ENCODE data around the gene HOXD3.

HOXD3 gene

GRCh38 chr2:176121190-176122051 lies 35.7 kb upstream of the HOXD3 start:
- DNase-seq (ENCODE audit: low read depth in 4 of 4, low spot score in 1 of 4), result no peak

- DNase-seq (ENCODE audit: low read depth in 4 of 4, low spot score in 1 of 4), result no peak
Observed at GRCh38 chr2:176122052-176122682, 34.9 kb upstream of the HOXD3 start.

GRCh38 chr2:176122683-176123410 lies 34.3 kb upstream of the HOXD3 start, which contains the start of gene HOXD9:
Gene HOXD9 (plus strand): TSS chr2:176122719. CDS start chr2:176122769, 50 bp downstream.
- DNase-seq (ENCODE audit: low read depth in 4 of 4, low spot score in 1 of 4), result no peak

- DNase-seq (ENCODE audit: low read depth in 4 of 4, low spot score in 1 of 4), result no peak
Observed at GRCh38 chr2:176123411-176124109, 33.5 kb upstream of the HOXD3 start.

- no peak for DNase-seq (ENCODE audit: low read depth in 4 of 4, low spot score in 1 of 4)
Observed at GRCh38 chr2:176124110-176124946, 32.8 kb upstream of the HOXD3 start.

- DNase-seq (ENCODE audit: low read depth in 4 of 4, low spot score in 1 of 4), result no peak
Observed at GRCh38 chr2:176124947-176125771, 31.9 kb upstream of the HOXD3 start.

- DNase-seq (ENCODE audit: low read depth in 4 of 4, low spot score in 1 of 4), result no peak
Observed at GRCh38 chr2:176125772-176126054, 31.4 kb upstream of the HOXD3 start.

GRCh38 chr2:176126929-176127773 lies 30.0 kb upstream of the HOXD3 start:
- peak; percentile 38 to 68 (median 62) for DNase-seq (ENCODE audit: low read depth in 4 of 4, low spot score in 1 of 4)

GRCh38 chr2:176127774-176128072 lies 29.4 kb upstream of the HOXD3 start:
- DNase-seq (ENCODE audit: low read depth in 4 of 4, low spot score in 1 of 4), result no peak

- no peak for DNase-seq (ENCODE audit: low read depth in 4 of 4, low spot score in 1 of 4)
Observed at GRCh38 chr2:176128172-176128981, 28.7 kb upstream of the HOXD3 start.

- no peak for DNase-seq (ENCODE audit: low read depth in 4 of 4, low spot score in 1 of 4)
Observed at GRCh38 chr2:176128982-176129796, 27.9 kb upstream of the HOXD3 start, which contains the start of gene HOXD8. Gene HOXD8 (plus strand): TSS chr2:176129705. CDS start chr2:176130367, 662 bp downstream.

GRCh38 chr2:176129813-176130146 lies 27.3 kb upstream of the HOXD3 start:
- DNase-seq (ENCODE audit: low read depth in 4 of 4, low spot score in 1 of 4), result no peak

GRCh38 chr2:176130147-176130956 lies 26.8 kb upstream of the HOXD3 start:
- DNase-seq (ENCODE audit: low read depth in 4 of 4, low spot score in 1 of 4), result no peak

- no peak for DNase-seq (ENCODE audit: low read depth in 4 of 4, low spot score in 1 of 4)
Observed at GRCh38 chr2:176130957-176131847, 25.9 kb upstream of the HOXD3 start.

- no peak for DNase-seq (ENCODE audit: low read depth in 4 of 4, low spot score in 1 of 4)
Observed at GRCh38 chr2:176131848-176132158, 25.3 kb upstream of the HOXD3 start.
